ENCODE results near the gene ARHGAP15. TPM values are rescaled to one million over a fixed set of nuclear protein-coding genes. Genes with fewer than 3 reads are reported as not detected.

The ARHGAP15 gene
- total and polyA plus RNA-seq, 8 donors: 0.69 to 5.2 (median 1.5) TPM

DNA sequence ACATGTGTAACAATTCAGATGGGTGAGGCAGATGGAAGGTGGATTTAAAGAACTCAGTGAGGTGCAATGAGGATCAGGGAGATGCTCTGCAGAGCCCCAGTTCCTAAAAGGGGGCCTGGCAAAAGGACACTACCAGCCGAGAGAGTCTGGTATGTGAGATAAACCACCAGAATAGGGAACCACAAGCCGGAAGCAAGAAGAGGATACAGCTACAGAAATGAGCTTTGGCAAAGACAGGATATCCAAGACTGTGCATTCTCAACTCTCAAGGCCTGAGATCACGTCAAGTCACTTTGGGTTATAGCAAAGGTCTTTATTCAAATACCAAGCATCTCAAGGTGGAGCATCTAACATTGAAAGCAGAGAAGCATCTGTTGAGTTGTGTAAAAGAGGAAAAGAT is 293.5 kb downstream of the ARHGAP15 start:
- no peaks in the 10 kb centered on the region for H3K9me3 ChIP-seq
- intact Hi-C loops (cut with DNase I): no loop called here
- no peak overlapping the region for H3K4me3 ChIP-seq
- no peaks in the 10 kb centered on the region for H3K4me1 ChIP-seq
- WGBS, 2 donors: 88% methylated on average over 3 of the region's 3 CpGs
- DNase-seq: no peak
- no peak overlapping the region for H3K27ac ChIP-seq
- H3K36me3 ChIP-seq: no peaks in the 10 kb centered on the region
- ATAC-seq: no peak
- no peaks in the 10 kb centered on the region for H3K27me3 ChIP-seq
- TF ChIP-seq, protein P1, sequence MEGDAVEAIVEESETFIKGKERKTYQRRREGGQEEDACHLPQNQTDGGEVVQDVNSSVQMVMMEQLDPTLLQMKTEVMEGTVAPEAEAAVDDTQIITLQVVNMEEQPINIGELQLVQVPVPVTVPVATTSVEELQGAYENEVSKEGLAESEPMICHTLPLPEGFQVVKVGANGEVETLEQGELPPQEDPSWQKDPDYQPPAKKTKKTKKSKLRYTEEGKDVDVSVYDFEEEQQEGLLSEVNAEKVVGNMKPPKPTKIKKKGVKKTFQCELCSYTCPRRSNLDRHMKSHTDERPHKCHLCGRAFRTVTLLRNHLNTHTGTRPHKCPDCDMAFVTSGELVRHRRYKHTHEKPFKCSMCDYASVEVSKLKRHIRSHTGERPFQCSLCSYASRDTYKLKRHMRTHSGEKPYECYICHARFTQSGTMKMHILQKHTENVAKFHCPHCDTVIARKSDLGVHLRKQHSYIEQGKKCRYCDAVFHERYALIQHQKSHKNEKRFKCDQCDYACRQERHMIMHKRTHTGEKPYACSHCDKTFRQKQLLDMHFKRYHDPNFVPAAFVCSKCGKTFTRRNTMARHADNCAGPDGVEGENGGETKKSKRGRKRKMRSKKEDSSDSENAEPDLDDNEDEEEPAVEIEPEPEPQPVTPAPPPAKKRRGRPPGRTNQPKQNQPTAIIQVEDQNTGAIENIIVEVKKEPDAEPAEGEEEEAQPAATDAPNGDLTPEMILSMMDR (IDR thresholded peaks at IDR 0.05): no peak
- no peak for FAIRE-seq

DNA sequence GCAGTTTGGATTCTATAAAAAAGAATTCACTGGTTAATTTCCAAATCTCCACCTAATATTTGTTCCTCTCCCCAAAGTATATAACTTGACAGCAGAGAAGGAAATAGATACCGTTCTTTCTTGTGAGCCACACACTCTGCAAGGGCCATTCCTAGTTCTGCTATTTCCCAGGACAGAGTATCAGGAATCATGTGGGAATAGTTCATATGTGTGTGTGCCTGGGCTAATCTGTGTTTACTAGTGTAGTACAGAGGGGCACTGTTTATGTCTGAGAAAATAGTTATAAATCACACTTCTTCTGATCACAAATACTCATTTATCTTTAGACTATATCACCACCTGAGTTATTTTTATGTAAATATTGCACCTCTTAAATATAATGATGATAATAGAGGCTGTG is 296.7 kb downstream of the ARHGAP15 start:
- DNase-seq (no peak), FAIRE-seq (no peak), ATAC-seq (no peak)
- no peaks in the 10 kb centered on the region for H3K36me3 ChIP-seq
- no peak overlapping the region for H3K27ac ChIP-seq
- 54 to 56% methylated on average over 1 of the region's 1 CpG for WGBS, 2 donors
- H3K27me3 ChIP-seq: no peaks in the 10 kb centered on the region
- peaks cover 10 to 16% (median 10%) of the 10 kb centered on the region in 3 donors for H3K4me1 ChIP-seq
- intact Hi-C loops (cut with DNase I): no loop called here
- no peaks in the 10 kb centered on the region for H3K9me3 ChIP-seq
- TF ChIP-seq, protein P1 (IDR thresholded peaks at IDR 0.05): no peak
- no peak overlapping the region for H3K4me3 ChIP-seq

DNA sequence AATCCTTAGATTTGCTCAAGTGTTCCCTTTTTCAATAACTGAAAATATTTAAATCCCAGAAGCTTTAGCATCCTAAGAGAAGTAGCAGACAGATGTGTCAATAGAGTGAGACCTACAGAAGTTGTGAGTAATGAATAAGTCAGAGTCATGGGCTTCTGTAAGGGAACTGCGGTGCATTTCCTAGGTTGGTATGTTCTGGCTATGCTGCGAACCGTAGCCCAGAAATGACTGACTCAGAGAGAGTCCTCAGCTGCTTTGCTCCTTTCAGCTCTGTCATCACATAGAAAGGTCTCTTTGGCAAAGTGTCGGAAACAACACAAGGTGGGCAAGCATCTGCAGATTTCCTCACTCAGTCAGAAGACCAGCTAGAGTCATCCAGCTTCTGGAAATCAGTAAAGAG is 297.1 kb downstream of the ARHGAP15 start:
- no peak for ATAC-seq
- no peak for FAIRE-seq

DNA sequence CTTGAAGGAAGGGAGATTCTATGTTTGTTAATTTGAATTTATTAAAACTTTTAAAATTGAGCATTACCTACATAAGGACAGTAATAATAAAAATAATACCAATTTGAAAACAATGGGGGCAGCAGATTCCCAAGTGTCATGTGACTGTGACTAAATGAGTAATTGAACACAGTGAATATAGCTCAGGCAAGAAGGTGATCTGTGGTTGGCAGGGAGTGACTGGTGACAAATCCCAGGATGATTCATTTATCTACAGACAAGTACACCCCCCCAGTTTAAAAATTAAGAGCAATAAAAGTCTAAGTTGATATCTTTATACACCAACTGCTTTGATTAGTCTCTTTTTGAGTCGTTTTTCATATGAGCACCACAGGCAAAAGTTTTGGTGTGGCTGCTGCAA is 299.5 kb downstream of the ARHGAP15 start:
- no peaks in the 10 kb centered on the region for H3K9me3 ChIP-seq
- H3K4me3 ChIP-seq: no peak overlapping the region
- TF ChIP-seq, protein P1 (IDR thresholded peaks at IDR 0.05): no peak
- FAIRE-seq (no peak), ATAC-seq (peak in 1 of 4 donors; percentile 8), DNase-seq (no peak)
- intact Hi-C loops (cut with DNase I): no loop called here
- no peaks in the 10 kb centered on the region for H3K36me3 ChIP-seq
- no peaks in the 10 kb centered on the region for H3K27me3 ChIP-seq
- WGBS, 2 donors: 52 to 56% methylated on average over 1 of the region's 1 CpG
- H3K27ac ChIP-seq: no peak overlapping the region
- peaks cover 10 to 22% (median 14%) of the 10 kb centered on the region in 3 donors for H3K4me1 ChIP-seq

More for the DNA sequence above, 297.1 kb downstream of the ARHGAP15 start:
- no peaks in the 10 kb centered on the region for H3K36me3 ChIP-seq
- H3K27me3 ChIP-seq: no peaks in the 10 kb centered on the region
- WGBS, 2 donors: 95% methylated on average over 4 of the region's 4 CpGs
- H3K4me3 ChIP-seq: no peak overlapping the region
- peaks cover 10 to 20% (median 14%) of the 10 kb centered on the region in 3 donors for H3K4me1 ChIP-seq
- H3K9me3 ChIP-seq: no peaks in the 10 kb centered on the region
- DNase-seq: no peak
- intact Hi-C loops (cut with DNase I): no loop called here
- TF ChIP-seq, protein P1 (IDR thresholded peaks at IDR 0.05): no peak
- H3K27ac ChIP-seq: no peak overlapping the region

DNA sequence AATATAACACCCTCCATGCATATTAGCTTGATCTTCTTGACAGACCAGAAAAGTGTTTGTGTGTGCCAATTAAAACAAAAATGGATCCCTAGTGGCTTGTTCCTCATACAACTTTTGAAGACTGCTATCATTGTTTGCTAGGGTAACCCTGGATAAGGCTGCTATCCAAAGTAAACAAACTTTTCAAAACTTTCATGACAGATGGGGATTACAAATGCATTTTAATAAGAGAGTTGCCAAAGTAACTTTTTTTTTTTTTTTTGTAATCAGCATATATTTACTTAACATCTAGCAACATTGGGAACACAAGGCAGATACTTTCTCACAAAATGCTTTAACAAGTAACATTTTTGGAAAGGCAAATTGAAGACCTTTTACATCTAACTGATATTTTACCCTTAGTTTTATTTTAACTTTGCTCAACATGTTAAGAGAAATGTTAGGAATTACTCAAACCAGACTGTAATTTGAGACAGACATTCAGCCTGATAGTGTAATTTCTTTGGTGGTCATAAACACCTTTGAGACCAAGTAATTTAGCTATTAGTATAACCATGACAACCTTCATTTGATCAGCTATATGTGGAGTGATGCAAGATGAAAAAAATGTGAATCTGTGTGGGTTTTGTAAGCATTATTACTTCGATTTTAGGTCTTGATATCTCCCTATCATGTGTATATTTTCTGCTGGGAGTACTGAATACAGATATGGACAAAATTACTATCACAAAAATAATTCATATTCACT is 300.9 kb downstream of the ARHGAP15 start:
- Histone ChIP-seq H3K36me3 (no peaks in the 10 kb centered on the region), H3K27ac (no peak overlapping the region), H3K9me3 (no peaks in the 10 kb centered on the region), H3K4me1 (peaks cover 10 to 27% (median 14%) of the 10 kb centered on the region in 3 donors), H3K27me3 (no peaks in the 10 kb centered on the region), H3K4me3 (no peak overlapping the region)
- ATAC-seq (peak; percentile 94 to 97 (median 96)), FAIRE-seq (no peak), DNase-seq (peak in 2 of 6 donors; percentile 3 to 8)
- 18 to 45% methylated on average over 1 of the region's 1 CpG for WGBS, 2 donors
- intact Hi-C loops (cut with DNase I): no loop called here
- TF ChIP-seq, protein P1 (IDR thresholded peaks at IDR 0.05): no peak
